Measurements from ENCODE around the gene ACER3.

Gene ACER3

DNA sequence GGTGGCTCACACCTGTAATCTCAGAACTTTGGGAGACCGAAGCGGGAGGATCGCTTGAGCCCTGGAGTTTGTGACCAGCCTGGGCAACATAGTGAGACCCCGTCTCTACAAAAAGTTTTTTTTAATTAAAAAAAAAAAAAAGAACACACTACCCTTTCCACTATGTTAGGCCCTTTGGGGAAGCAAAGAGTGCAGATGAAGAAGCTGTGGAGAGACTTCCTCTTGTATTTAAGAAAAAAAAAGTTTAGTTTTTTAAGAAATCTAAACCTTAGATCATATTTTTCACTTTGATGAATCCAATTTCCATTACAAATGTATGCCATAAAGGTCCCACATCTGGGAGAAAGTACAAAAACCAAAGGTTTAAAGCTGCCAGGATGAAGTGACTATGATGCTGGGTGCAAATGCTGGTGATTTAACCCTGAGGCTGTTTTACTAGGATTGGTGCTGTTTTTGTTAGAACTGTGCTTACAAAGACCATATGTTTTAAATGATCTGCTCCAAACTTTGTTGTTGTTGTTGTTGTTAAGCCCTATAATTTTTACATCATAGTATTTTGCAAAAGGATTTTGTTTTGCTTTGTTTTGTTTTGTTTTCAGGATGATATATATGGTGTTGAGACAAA, 28.9 kb upstream of the ACER3 start:
- TF ChIP-seq SUZ12 (IDR thresholded peaks at IDR 0.05): no peak
- no peak for TF ChIP-seq FOXM1 (IDR thresholded peaks at IDR 0.05; ENCODE audit: borderline replicate concordance)
- no peak for TF ChIP-seq BHLHE40 (IDR thresholded peaks at IDR 0.05; ENCODE audit: borderline replicate concordance)
- TF ChIP-seq HDGF (IDR thresholded peaks at IDR 0.05; ENCODE audit: borderline replicate concordance): no peak
- TF ChIP-seq, protein P1, sequence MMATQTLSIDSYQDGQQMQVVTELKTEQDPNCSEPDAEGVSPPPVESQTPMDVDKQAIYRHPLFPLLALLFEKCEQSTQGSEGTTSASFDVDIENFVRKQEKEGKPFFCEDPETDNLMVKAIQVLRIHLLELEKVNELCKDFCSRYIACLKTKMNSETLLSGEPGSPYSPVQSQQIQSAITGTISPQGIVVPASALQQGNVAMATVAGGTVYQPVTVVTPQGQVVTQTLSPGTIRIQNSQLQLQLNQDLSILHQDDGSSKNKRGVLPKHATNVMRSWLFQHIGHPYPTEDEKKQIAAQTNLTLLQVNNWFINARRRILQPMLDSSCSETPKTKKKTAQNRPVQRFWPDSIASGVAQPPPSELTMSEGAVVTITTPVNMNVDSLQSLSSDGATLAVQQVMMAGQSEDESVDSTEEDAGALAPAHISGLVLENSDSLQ (IDR thresholded peaks at IDR 0.05): no peak
- no peak for TF ChIP-seq NFRKB (IDR thresholded peaks at IDR 0.05)
- TF ChIP-seq CTBP1 (IDR thresholded peaks at IDR 0.05; ENCODE audit: borderline replicate concordance): no peak
- no peak for TF ChIP-seq FOXA1 (IDR thresholded peaks at IDR 0.05)
- no peak for TF ChIP-seq TARDBP (IDR thresholded peaks at IDR 0.05)
- TF ChIP-seq L3MBTL2 (conservative IDR thresholded peaks at IDR 0.05): no peak
- no peak for TF ChIP-seq FOXK2 (IDR thresholded peaks at IDR 0.05)
- TF ChIP-seq SP1 (IDR thresholded peaks at IDR 0.05): no peak
- TF ChIP-seq LEF1 (IDR thresholded peaks at IDR 0.05; ENCODE audit: borderline replicate concordance): no peak
- POLR2A ChIA-PET: no interaction called here
- CTCF ChIA-PET: no interaction called here
- no peak for DNase-seq (ENCODE audit: extremely low spot score)

DNA sequence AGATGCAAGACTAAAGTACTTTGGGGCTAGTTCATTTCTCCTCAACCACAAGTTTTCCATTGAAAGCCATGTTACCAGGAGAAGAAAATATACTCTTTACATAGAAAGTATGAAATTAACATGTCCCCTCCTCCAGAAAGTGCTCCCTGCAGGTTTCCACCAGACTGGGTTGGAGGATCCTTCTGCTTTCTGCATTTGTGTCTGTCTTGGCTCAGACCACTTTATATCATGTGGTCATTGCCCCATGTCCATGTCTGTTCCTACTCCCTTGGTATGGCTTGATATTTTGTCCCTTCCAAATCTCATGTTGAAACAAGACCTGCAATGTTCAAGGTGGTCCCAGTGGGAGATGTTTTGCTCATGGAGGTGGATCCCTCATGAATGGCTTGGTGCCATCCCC, 28.4 kb upstream of the ACER3 start:
- POLR2A ChIA-PET: no interaction called here
- DNase-seq (ENCODE audit: extremely low spot score): no peak
- TF ChIP-seq SUZ12 (IDR thresholded peaks at IDR 0.05) (no peak), ZNF384 (IDR thresholded peaks at IDR 0.05) (no peak), HDGF (IDR thresholded peaks at IDR 0.05; ENCODE audit: borderline replicate concordance) (no peak), FOXM1 (IDR thresholded peaks at IDR 0.05; ENCODE audit: borderline replicate concordance) (no peak), LEF1 (IDR thresholded peaks at IDR 0.05; ENCODE audit: borderline replicate concordance) (no peak), ELF4 (IDR thresholded peaks at IDR 0.05) (no peak), FOXK2 (IDR thresholded peaks at IDR 0.05) (no peak), NFRKB (IDR thresholded peaks at IDR 0.05) (no peak), CTBP1 (IDR thresholded peaks at IDR 0.05; ENCODE audit: borderline replicate concordance) (no peak), FOXA1 (IDR thresholded peaks at IDR 0.05) (no peak)
- CTCF ChIA-PET: no interaction called here

DNA sequence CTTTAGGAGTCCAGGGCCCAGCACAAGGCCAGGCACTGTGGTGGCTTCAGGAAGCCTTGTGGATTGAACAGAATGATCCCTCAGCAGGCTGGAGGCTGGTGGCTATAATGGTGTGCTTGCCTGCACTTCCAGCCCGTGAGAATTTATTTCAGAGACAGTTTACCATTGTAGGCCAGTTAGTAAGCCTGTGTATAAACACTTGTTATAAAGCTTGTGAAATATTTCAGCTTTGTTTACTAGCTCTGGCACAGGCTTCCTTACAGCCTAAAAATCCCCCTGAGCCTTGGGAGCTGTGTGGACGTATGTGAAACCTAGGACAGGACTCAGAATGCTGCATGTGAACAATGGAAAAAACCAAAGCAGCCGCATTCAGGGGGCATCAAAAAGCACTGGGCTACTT, 26.6 kb upstream of the ACER3 start:
- TF ChIP-seq ZNF384 (IDR thresholded peaks at IDR 0.05) (no peak), LEF1 (IDR thresholded peaks at IDR 0.05; ENCODE audit: borderline replicate concordance) (no peak), ELF4 (IDR thresholded peaks at IDR 0.05) (no peak), ARNT (IDR thresholded peaks at IDR 0.05) (no peak), HDGF (IDR thresholded peaks at IDR 0.05; ENCODE audit: borderline replicate concordance) (no peak), FOXK2 (IDR thresholded peaks at IDR 0.05) (no peak), L3MBTL2 (conservative IDR thresholded peaks at IDR 0.05) (no peak), SP1 (IDR thresholded peaks at IDR 0.05) (no peak), FOXA1 (IDR thresholded peaks at IDR 0.05) (no peak)
- POLR2A ChIA-PET: no interaction called here
- CTCF ChIA-PET: interaction anchor here (0.7 kb wide), 1 partner anchor 25 kb away, joined by 4 read pairs; no protein-coding TSS in a partner anchor
- DNase-seq (ENCODE audit: extremely low spot score): no peak

DNA sequence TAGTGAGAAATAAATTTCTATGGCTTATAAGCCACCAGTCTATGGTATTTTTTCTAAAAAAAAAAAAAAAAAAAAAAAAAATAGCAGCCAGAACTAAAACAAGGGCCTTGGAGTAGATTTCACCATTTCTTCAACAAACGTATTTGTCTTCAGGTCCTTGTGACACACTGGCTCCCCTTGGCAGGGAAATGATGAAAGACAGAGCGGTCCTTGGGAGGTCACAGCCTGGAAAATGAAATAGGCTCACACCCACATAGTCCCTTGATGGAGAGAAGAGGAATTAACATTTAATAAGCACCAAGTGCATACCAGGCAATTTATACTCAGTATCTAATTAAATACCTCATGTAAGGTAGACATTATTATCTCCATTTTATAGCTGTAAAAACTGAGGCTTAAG, 25.7 kb upstream of the ACER3 start:
- ChIA-PET POLR2A (no interaction called here), CTCF (no interaction called here)
- no peak for TF ChIP-seq SUZ12 (IDR thresholded peaks at IDR 0.05)
- no peak for TF ChIP-seq ELF4 (IDR thresholded peaks at IDR 0.05)
- TF ChIP-seq LEF1 (IDR thresholded peaks at IDR 0.05; ENCODE audit: borderline replicate concordance): no peak
- no peak for TF ChIP-seq CTBP1 (IDR thresholded peaks at IDR 0.05; ENCODE audit: borderline replicate concordance)
- TF ChIP-seq FOXK2 (IDR thresholded peaks at IDR 0.05): no peak
- TF ChIP-seq FOXA1 (IDR thresholded peaks at IDR 0.05): no peak
- TF ChIP-seq TARDBP (IDR thresholded peaks at IDR 0.05): no peak
- TF ChIP-seq, protein P1 (IDR thresholded peaks at IDR 0.05): no peak
- DNase-seq (ENCODE audit: extremely low spot score): no peak

DNA sequence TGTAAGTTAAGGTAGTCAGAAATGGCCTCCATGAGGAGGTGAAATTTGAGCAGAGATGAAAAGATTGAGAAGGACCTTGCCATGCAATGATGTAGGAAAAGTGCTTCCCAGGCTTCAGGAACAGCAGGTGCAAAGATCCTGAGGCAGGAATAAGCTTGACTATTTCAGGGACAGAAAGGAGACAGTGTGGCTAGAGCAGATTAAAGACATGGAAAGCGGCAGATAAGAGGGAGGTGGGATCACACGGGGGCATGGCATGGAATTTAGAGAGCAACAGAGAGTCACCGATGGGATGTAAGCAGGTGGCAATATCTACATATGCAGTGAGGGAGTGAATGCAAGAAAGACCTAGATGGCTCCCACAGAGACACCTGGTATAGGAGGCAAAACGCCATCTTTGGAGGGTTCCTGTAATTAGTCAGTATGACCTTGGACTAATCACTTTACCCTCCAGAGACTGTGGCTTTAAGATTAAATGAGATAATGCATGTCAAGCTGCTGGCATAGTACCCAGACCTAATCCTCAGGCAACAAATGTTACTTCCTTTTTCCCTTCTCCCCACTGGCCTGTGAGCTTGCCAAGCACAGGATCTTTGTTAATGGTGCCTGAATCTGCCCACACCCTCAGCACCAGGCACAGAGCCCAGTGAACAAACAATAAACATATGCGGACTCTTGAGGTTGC, 24.6 kb upstream of the ACER3 start:
- ChIA-PET CTCF (no interaction called here), POLR2A (no interaction called here)
- DNase-seq (ENCODE audit: extremely low spot score): no peak
- TF ChIP-seq HDGF (IDR thresholded peaks at IDR 0.05; ENCODE audit: borderline replicate concordance): no peak
- TF ChIP-seq ZNF384 (IDR thresholded peaks at IDR 0.05): no peak
- no peak for TF ChIP-seq FOXK2 (IDR thresholded peaks at IDR 0.05)
- TF ChIP-seq L3MBTL2 (conservative IDR thresholded peaks at IDR 0.05): no peak
- no peak for TF ChIP-seq LEF1 (IDR thresholded peaks at IDR 0.05; ENCODE audit: borderline replicate concordance)
- no peak for TF ChIP-seq NFRKB (IDR thresholded peaks at IDR 0.05)
- TF ChIP-seq, protein P1 (IDR thresholded peaks at IDR 0.05): no peak
- no peak for TF ChIP-seq ARNT (IDR thresholded peaks at IDR 0.05)
- TF ChIP-seq ELF4 (IDR thresholded peaks at IDR 0.05): no peak
- no peak for TF ChIP-seq SUZ12 (IDR thresholded peaks at IDR 0.05)
- TF ChIP-seq FOXM1 (IDR thresholded peaks at IDR 0.05; ENCODE audit: borderline replicate concordance): no peak
- no peak for TF ChIP-seq TARDBP (IDR thresholded peaks at IDR 0.05)
- TF ChIP-seq BHLHE40 (IDR thresholded peaks at IDR 0.05; ENCODE audit: borderline replicate concordance): no peak
- TF ChIP-seq SP1 (IDR thresholded peaks at IDR 0.05): no peak

DNA sequence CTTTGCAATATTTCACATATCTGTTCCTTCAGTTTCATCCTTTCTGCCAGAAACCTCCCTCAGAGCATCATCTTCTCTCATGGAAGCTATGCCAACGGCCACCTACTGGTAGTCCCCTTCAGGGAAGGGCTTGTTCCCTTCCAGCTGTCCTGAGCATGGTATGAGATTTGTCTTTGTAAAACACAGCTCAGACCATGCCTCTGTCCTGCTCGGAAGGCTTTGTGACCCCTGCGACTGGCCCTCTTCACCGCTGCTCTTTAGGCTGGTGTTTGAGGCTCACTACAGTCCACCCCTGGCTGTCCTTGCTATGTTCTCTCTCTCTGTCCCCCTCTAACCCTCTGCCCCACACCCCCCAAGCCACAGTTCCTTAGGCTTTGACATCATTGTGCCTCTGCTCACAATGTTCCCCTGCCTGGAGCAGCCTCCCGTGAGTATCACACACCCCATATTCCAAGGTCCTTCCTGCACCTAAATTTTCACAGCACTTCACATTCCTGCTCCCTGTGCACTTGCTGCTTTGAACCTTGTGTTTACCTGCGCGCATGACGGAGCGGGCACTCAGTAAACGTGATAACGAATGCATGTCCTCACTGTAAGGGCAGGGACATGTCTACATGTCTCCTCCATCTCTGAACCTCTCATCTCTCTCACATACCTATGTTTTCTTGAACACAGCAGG, 24.0 kb upstream of the ACER3 start:
- no peak for DNase-seq (ENCODE audit: extremely low spot score)
- POLR2A ChIA-PET: no interaction called here
- TF ChIP-seq L3MBTL2 (conservative IDR thresholded peaks at IDR 0.05) (no peak), ELF4 (IDR thresholded peaks at IDR 0.05) (no peak), FOXK2 (IDR thresholded peaks at IDR 0.05) (no peak), ARNT (IDR thresholded peaks at IDR 0.05) (no peak), FOXM1 (IDR thresholded peaks at IDR 0.05; ENCODE audit: borderline replicate concordance) (no peak), FOXA1 (IDR thresholded peaks at IDR 0.05) (no peak)
- CTCF ChIA-PET: no interaction called here

Measured in HEK293T (cell line).